GM12892 (cell line): Measurements from ENCODE around the gene GNB3.

Experiments used
- POLR2A ChIP-seq: IDR thresholded peaks from 2 replicates; pipeline ENCODE4 v1.6.1; 2011; ENCODE audit warnings: low read depth, low read length, control low read depth
- POLR2AphosphoS5 ChIP-seq: IDR thresholded peaks from 2 replicates; pipeline ENCODE4 v1.6.1; 2011; ENCODE audit warnings: low read depth, low read length, control low read depth
- TAF1 ChIP-seq: IDR thresholded peaks from 2 replicates; pipeline ENCODE4 v1.6.1; 2011; ENCODE audit warnings: low read depth, mild to moderate bottlenecking, control low read depth, low read length, borderline replicate concordance

- TF ChIP-seq POLR2AphosphoS5 (no peak), POLR2A (no peak), TAF1 (no peak)
These were observed 43.8 kb downstream of the GNB3 start for GRCh38 chr12:6884539-6884938.
